PFSK-1 (cell line): Measurements from ENCODE around the gene CDK6.

Source experiments
- FOXP2 ChIP-seq: optimal IDR thresholded peaks from 2 replicates; pipeline ENCODE3; 2011; ENCODE audit warnings: borderline replicate concordance, control low read depth, inconsistent platforms; ENCODE audit not compliant: insufficient read depth; ENCODE audit errors: extremely low read length, extremely low read depth
- POLR2AphosphoS5 ChIP-seq: IDR thresholded peaks from 2 replicates; pipeline ENCODE4 v1.6.1; 2012; ENCODE audit warnings: low read depth, mild to moderate bottlenecking, control low read depth, low read length, moderate library complexity
- SIN3A ChIP-seq: IDR thresholded peaks from 2 replicates; pipeline ENCODE4 v1.6.1; 2012; ENCODE audit warnings: mild to moderate bottlenecking, low read length, moderate library complexity, borderline replicate concordance; ENCODE audit not compliant: insufficient read depth
- TAF1 ChIP-seq: IDR thresholded peaks from 2 replicates; pipeline ENCODE4 v1.6.1; 2012; ENCODE audit warnings: low read length, control low read depth, borderline replicate concordance; ENCODE audit not compliant: insufficient read depth
- TF ChIP-seq, protein P1 (sequence below), 2 experiments: IDR thresholded peaks; 2 replicates each; pipeline versions ENCODE4 v1.6.1 to v1.8.0; 2011 to 2012; ENCODE audit warnings: low read depth in 2 of 2, low read length in 2 of 2, control low read depth in 1 of 2, inconsistent platforms in 1 of 2, mild to moderate bottlenecking in 1 of 2, moderate library complexity in 1 of 2; ENCODE audit not compliant: insufficient read depth in 1 of 2

Gene CDK6

DNA sequence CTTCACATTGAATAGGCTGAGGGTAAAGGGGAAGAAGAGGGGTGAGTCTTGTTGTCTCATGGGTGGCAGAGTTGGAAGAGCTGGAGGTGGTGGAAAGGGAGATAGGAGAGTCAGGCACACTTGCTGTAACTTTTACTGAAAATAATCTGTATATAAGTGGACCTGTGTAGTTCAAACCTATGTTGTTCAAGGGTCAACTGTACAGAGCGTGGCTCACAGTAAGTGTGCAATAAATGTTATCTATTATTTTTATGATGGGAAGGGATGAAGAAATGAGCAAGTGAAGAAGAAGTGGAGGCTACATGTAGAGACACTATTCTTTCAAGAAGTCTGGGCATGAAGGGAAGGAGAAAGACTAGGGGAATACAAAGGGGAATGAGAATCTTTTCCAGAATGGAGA lies 174.7 kb downstream of the CDK6 start:
- TF ChIP-seq TAF1, result no peak

DNA sequence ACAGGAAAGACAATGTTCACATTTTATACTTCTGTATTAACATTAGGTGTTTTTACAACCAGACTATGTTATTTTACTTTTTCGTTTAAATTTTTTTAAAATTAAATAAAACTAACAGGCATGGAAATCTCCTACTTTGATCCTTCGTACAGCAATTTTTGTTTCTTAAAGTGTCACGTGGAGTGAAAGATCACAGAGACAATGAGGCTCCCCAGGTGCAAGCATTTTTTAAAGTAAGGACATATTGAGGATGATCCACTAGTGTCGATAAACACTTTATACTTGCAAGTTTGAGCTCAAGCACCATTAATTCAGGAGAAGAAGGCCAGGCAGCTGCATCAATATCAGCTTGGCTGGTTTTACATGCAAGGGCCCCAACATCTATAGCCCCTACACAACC lies 177.7 kb downstream of the CDK6 start:
- TF ChIP-seq POLR2AphosphoS5 (no peak), TAF1 (no peak), SIN3A (no peak), FOXP2 (no peak)
- TF ChIP-seq, protein P1, sequence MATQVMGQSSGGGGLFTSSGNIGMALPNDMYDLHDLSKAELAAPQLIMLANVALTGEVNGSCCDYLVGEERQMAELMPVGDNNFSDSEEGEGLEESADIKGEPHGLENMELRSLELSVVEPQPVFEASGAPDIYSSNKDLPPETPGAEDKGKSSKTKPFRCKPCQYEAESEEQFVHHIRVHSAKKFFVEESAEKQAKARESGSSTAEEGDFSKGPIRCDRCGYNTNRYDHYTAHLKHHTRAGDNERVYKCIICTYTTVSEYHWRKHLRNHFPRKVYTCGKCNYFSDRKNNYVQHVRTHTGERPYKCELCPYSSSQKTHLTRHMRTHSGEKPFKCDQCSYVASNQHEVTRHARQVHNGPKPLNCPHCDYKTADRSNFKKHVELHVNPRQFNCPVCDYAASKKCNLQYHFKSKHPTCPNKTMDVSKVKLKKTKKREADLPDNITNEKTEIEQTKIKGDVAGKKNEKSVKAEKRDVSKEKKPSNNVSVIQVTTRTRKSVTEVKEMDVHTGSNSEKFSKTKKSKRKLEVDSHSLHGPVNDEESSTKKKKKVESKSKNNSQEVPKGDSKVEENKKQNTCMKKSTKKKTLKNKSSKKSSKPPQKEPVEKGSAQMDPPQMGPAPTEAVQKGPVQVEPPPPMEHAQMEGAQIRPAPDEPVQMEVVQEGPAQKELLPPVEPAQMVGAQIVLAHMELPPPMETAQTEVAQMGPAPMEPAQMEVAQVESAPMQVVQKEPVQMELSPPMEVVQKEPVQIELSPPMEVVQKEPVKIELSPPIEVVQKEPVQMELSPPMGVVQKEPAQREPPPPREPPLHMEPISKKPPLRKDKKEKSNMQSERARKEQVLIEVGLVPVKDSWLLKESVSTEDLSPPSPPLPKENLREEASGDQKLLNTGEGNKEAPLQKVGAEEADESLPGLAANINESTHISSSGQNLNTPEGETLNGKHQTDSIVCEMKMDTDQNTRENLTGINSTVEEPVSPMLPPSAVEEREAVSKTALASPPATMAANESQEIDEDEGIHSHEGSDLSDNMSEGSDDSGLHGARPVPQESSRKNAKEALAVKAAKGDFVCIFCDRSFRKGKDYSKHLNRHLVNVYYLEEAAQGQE (IDR thresholded peaks at IDR 0.05; ENCODE audit: insufficient read depth in 1 of 2, low read depth in 2 of 2, low read length in 2 of 2), result no peak

DNA sequence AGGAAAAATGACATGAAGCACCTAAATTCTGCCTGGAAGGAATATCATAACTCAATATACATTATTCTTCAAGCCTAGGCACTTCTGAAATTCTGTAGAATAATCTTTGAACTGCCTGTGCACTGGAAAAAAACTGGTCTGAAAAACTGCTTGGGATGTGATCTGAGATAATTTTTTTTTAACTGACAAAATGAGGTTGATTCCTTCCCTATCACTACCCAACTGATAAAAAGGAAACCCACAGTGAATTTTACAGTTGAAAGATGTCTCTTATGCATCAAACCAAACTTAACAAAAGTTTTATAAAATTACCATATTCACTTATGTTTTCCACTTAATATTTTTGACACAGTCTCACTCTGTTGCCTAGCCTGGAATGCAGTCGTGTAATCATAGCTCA lies 179.0 kb downstream of the CDK6 start:
- TF ChIP-seq, protein P1 (IDR thresholded peaks at IDR 0.05; ENCODE audit: insufficient read depth in 1 of 2, low read depth in 2 of 2, low read length in 2 of 2), result no peak
- TF ChIP-seq FOXP2 (no peak), POLR2AphosphoS5 (no peak), SIN3A (no peak), TAF1 (no peak)

DNA sequence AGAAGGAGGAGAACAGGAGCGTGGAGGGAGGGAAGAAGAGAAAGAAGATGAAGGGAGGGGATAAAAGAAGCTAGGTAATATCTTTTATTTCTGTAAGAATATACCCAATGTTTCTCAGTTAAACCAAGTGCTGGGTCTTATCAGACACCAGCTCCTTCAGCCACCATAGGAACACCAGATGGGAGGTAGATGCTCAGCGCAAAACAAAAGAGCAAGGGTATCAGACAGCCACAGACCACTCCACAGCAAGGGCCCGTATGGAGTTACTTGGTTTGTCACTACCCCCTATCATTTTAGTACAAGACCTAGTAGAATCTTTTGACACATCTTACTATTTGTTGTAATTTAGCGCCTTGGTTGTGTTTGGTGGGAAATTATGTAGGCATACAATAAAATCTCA lies 180.3 kb downstream of the CDK6 start:
- no peak for TF ChIP-seq SIN3A
- TF ChIP-seq FOXP2, result no peak
- no peak for TF ChIP-seq POLR2AphosphoS5
- TF ChIP-seq, protein P1 (IDR thresholded peaks at IDR 0.05; ENCODE audit: insufficient read depth in 1 of 2, low read depth in 2 of 2, low read length in 2 of 2), result no peak
- no peak for TF ChIP-seq TAF1

DNA sequence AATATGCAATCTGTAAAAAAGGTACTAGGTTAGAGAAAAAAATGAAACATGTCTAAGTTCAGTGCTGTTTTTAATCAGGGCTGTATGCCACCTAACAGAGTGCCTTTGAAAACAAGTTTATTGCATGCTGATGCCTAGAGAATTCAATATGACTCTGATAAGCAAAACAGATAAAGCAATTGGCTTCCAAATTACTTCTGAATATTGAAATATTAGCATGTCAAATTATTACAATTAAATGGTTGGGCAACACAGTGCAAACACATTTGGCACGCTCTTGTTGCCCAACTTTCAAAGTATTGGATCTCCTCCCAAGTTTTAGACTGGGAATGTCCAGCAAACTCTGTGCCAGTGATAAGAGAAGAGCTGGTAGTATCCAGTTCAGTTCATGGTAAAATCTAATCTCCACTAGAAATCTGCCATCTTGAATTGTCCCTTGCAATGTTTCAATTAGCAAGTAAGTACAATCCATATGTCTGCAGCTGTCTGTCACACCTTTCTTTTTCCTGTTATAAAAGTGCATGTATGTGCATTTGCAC lies 181.0 kb downstream of the CDK6 start:
- TF ChIP-seq POLR2AphosphoS5, result no peak
- TF ChIP-seq, protein P1 (IDR thresholded peaks at IDR 0.05; ENCODE audit: insufficient read depth in 1 of 2, low read depth in 2 of 2, low read length in 2 of 2), result no peak
- TF ChIP-seq SIN3A, result no peak
- no peak for TF ChIP-seq FOXP2
- no peak for TF ChIP-seq TAF1

DNA sequence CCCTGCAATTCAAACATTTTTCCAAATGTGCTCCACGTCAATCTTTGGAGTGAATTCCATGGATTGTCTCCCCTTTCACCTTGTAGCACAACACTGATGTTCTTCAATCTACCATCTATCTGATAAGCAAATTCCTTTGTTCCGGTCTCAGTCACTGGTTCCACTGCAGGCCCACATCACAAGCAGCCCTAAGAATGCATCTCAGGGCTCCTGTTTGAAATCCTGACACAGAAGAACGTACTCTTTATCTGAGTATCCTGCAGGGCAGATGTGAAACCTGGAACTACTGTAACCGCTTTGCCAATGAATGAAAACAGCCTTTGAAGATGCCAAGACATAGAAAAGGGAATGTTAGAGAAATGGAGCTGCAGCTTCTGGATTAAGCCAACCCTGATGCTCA lies 183.2 kb downstream of the CDK6 start:
- TF ChIP-seq FOXP2 (no peak), TAF1 (no peak), POLR2AphosphoS5 (no peak), SIN3A (no peak)
- TF ChIP-seq, protein P1 (IDR thresholded peaks at IDR 0.05; ENCODE audit: insufficient read depth in 1 of 2, low read depth in 2 of 2, low read length in 2 of 2), result no peak
